ENCODE results near the gene KIF2A.

The KIF2A gene

DNA sequence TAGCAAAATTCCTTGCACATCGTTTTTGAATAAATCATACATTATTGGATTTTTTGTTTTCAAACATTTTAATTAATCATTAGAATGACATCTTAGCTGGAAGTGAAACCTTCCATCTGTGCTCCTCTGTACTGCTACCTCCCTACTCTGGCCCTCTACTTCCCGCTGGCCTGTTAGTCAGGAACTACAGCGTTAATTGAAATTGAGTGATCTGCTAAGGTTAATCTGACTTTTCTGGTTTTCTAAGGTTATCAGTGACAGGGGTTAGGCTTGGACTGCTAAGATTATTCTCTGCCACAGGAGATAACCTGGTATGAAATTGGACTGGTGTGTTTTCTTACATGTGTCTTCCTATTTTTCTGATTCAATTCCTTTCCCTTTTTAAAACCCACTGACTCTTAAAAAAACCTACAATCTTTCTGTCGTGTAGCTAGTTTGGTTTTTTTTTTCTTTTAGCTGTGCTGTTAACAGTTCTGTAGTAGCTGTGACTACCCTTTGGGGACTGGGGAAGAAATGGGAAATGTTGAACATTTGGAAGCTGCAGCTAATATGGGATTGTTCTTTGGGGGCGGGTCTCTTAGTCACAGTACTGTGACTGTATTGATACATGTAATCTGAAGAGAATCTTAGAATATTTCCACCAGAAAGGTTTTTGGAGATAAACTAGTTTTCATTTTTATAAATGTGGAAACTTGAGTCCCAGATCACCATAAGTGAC, 4.6 kb downstream of the KIF2A start:
- H3K4me3 ChIP-seq (ENCODE audit: extremely low read depth, insufficient read depth, low read length, poor library complexity, severe bottlenecking): no peak overlapping the region
- no peaks in the 10 kb centered on the region for H3K9me3 ChIP-seq (ENCODE audit: control insufficient read depth, low read length)
- H3K36me3 ChIP-seq (ENCODE audit: control insufficient read depth, insufficient read depth, low read length): peaks cover 11% of the 10 kb centered on the region
- H3K27ac ChIP-seq (ENCODE audit: low read depth, low read length, severe bottlenecking): no peak overlapping the region
- H3K4me1 ChIP-seq (ENCODE audit: control insufficient read depth, insufficient read depth, low read length, poor library complexity, severe bottlenecking): peaks cover 24% of the 10 kb centered on the region
- WGBS, 2 experiments (ENCODE audit: insufficient coverage in 2 of 2): 100% methylated on average over 2 of the region's 5 CpGs; no CpG with 5 or more reads in 1 of the 2 experiments

DNA sequence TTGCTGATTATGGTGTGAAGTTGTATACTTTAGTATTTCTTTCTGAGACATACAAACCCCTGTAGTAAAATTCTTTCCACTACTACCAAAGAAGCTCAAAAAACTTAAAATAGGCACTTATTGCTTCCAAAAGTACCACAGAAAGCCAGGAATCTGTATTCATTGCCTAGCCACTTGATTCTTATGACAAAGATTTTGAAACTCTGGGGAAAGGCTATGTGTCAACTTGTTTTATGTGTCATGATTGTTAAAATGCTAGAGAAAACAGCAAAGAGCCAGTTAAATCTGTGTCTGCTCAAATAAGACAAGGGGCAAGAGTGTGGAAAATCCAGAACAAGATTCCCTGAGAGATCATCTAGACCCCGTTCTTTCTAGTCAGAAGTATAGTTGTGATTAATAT, 6.0 kb downstream of the KIF2A start:
- H3K4me3 ChIP-seq (ENCODE audit: extremely low read depth, insufficient read depth, low read length, poor library complexity, severe bottlenecking): no peak overlapping the region
- peaks cover 11% of the 10 kb centered on the region for H3K36me3 ChIP-seq (ENCODE audit: control insufficient read depth, insufficient read depth, low read length)
- peaks cover 32% of the 10 kb centered on the region for H3K4me1 ChIP-seq (ENCODE audit: control insufficient read depth, insufficient read depth, low read length, poor library complexity, severe bottlenecking)
- no CpG with 5 or more reads among the region's 1 CpG for WGBS, 2 experiments (ENCODE audit: insufficient coverage in 2 of 2)
- H3K9me3 ChIP-seq (ENCODE audit: control insufficient read depth, low read length): no peaks in the 10 kb centered on the region
- peak overlapping the region; percentile 13 for H3K27ac ChIP-seq (ENCODE audit: low read depth, low read length, severe bottlenecking)

DNA sequence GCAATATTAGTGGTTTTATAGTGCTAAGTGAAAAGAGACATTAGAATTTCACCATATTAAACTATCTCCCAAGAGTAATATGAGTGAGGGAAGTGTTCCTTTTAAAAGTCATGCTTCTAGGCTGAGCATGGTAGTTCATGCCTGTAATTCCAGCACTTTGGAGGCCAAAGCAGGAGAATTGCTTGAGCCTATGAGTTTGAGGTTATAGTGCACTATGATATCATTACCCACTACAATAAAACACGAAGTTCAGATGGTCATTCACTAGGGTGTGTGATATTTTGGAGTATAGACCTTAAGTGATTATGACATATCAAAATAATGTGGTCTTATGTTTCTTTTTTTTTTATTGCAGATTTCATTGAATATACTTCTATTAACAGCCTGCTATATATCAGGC, 6.7 kb downstream of the KIF2A start:
- Histone ChIP-seq H3K4me3 (ENCODE audit: extremely low read depth, insufficient read depth, low read length, poor library complexity, severe bottlenecking) (no peak overlapping the region), H3K4me1 (ENCODE audit: control insufficient read depth, insufficient read depth, low read length, poor library complexity, severe bottlenecking) (peaks cover 30% of the 10 kb centered on the region), H3K36me3 (ENCODE audit: control insufficient read depth, insufficient read depth, low read length) (peaks cover 11% of the 10 kb centered on the region), H3K9me3 (ENCODE audit: control insufficient read depth, low read length) (no peaks in the 10 kb centered on the region), H3K27ac (ENCODE audit: low read depth, low read length, severe bottlenecking) (no peak overlapping the region)
- no CpG with 5 or more reads among the region's 1 CpG for WGBS, 2 experiments (ENCODE audit: insufficient coverage in 2 of 2)

GRCh38 chr5:62314213-62314830, 8.3 kb downstream of the KIF2A start:
- Histone ChIP-seq H3K4me3 (ENCODE audit: extremely low read depth, insufficient read depth, low read length, poor library complexity, severe bottlenecking) (no peak overlapping the region), H3K27ac (ENCODE audit: low read depth, low read length, severe bottlenecking) (no peak overlapping the region), H3K9me3 (ENCODE audit: control insufficient read depth, low read length) (no peaks in the 10 kb centered on the region), H3K4me1 (ENCODE audit: control insufficient read depth, insufficient read depth, low read length, poor library complexity, severe bottlenecking) (peaks cover 30% of the 10 kb centered on the region), H3K36me3 (ENCODE audit: control insufficient read depth, insufficient read depth, low read length) (peaks cover 3% of the 10 kb centered on the region)
- whole genome bisulfite sequencing, 2 experiments (ENCODE audit: insufficient coverage in 2 of 2): 100% methylated on average over 1 of the region's 2 CpGs; no CpG with 5 or more reads in 1 of the 2 experiments

- H3K36me3 ChIP-seq (ENCODE audit: control insufficient read depth, insufficient read depth, low read length): peaks cover 5% of the 10 kb centered on the region
- no peak overlapping the region for H3K27ac ChIP-seq (ENCODE audit: low read depth, low read length, severe bottlenecking)
- no peaks in the 10 kb centered on the region for H3K9me3 ChIP-seq (ENCODE audit: control insufficient read depth, low read length)
- WGBS, 2 experiments (ENCODE audit: insufficient coverage in 2 of 2): 58 to 100% methylated on average over 1 of the region's 2 CpGs
- peaks cover 26% of the 10 kb centered on the region for H3K4me1 ChIP-seq (ENCODE audit: control insufficient read depth, insufficient read depth, low read length, poor library complexity, severe bottlenecking)
- H3K4me3 ChIP-seq (ENCODE audit: extremely low read depth, insufficient read depth, low read length, poor library complexity, severe bottlenecking): no peak overlapping the region
These were observed 9.6 kb downstream of the KIF2A start for GRCh38 chr5:62315376-62316175.

- H3K27ac ChIP-seq (ENCODE audit: low read depth, low read length, severe bottlenecking): no peak overlapping the region
- H3K4me3 ChIP-seq (ENCODE audit: extremely low read depth, insufficient read depth, low read length, poor library complexity, severe bottlenecking): no peak overlapping the region
- H3K36me3 ChIP-seq (ENCODE audit: control insufficient read depth, insufficient read depth, low read length): peaks cover 5% of the 10 kb centered on the region
- H3K4me1 ChIP-seq (ENCODE audit: control insufficient read depth, insufficient read depth, low read length, poor library complexity, severe bottlenecking): peaks cover 22% of the 10 kb centered on the region
- no CpG with 5 or more reads among the region's 2 CpGs for WGBS, 2 experiments (ENCODE audit: insufficient coverage in 2 of 2)
- H3K9me3 ChIP-seq (ENCODE audit: control insufficient read depth, low read length): no peaks in the 10 kb centered on the region
These were observed 10.1 kb downstream of the KIF2A start for GRCh38 chr5:62316176-62316502.

- H3K4me3 ChIP-seq (ENCODE audit: extremely low read depth, insufficient read depth, low read length, poor library complexity, severe bottlenecking): no peak overlapping the region
- H3K36me3 ChIP-seq (ENCODE audit: control insufficient read depth, insufficient read depth, low read length): peaks cover 19% of the 10 kb centered on the region
- no peak overlapping the region for H3K27ac ChIP-seq (ENCODE audit: low read depth, low read length, severe bottlenecking)
- H3K9me3 ChIP-seq (ENCODE audit: control insufficient read depth, low read length): no peaks in the 10 kb centered on the region
- 100% methylated on average over 1 of the region's 3 CpGs; no CpG with 5 or more reads in 1 of the 2 experiments for WGBS, 2 experiments (ENCODE audit: insufficient coverage in 2 of 2)
- H3K4me1 ChIP-seq (ENCODE audit: control insufficient read depth, insufficient read depth, low read length, poor library complexity, severe bottlenecking): peaks cover 18% of the 10 kb centered on the region
These were observed 11.8 kb downstream of the KIF2A start for GRCh38 chr5:62317810-62318209.

DNA sequence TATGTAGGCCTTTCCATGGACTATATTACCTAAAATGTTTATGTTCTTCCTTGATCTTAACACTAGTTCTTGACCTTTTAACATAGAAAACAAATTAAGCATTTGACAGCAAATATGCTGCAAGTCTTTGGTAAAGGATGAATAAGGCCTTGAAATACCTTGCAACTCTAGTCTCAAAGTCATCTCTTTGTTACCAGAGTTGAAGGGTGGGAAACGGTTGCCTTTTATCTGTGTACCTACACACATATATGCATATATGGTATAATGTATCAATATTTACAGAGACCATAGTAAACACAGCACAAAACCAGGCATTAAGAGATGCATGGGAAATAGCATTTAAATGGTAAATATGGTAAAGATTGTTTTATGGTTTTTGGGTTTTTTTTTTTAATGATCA, 16.5 kb downstream of the KIF2A start:
- Histone ChIP-seq H3K27ac (ENCODE audit: low read depth, low read length, severe bottlenecking) (no peak overlapping the region), H3K36me3 (ENCODE audit: control insufficient read depth, insufficient read depth, low read length) (peaks cover 38% of the 10 kb centered on the region), H3K4me3 (ENCODE audit: extremely low read depth, insufficient read depth, low read length, poor library complexity, severe bottlenecking) (no peak overlapping the region), H3K9me3 (ENCODE audit: control insufficient read depth, low read length) (no peaks in the 10 kb centered on the region), H3K4me1 (ENCODE audit: control insufficient read depth, insufficient read depth, low read length, poor library complexity, severe bottlenecking) (peaks cover 17% of the 10 kb centered on the region)
- WGBS, 2 experiments (ENCODE audit: insufficient coverage in 2 of 2): no CpG with 5 or more reads among the region's 1 CpG

DNA sequence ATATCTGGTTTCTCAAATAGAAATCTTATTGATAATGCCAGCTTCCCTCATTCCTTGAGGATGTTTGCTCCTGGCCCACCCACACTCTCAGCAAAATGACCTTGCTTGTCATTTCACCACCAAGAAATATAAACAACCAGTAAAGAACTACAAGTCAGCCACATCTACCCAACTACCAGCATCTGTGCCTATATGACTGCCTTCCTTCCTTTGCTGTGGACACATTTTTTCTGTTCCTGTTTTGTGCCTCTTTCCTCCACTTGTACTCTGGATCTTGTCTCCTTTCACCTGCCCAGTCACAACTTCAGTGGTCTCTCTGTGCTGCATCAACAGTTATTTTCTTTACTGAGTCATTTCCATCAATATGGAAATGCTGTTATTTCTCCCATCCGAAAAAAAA, 20.3 kb downstream of the KIF2A start:
- 100% methylated on average over 1 of the region's 1 CpG; no CpG with 5 or more reads in 1 of the 2 experiments for WGBS, 2 experiments (ENCODE audit: insufficient coverage in 2 of 2)
- Histone ChIP-seq H3K4me1 (ENCODE audit: control insufficient read depth, insufficient read depth, low read length, poor library complexity, severe bottlenecking) (peaks cover 19% of the 10 kb centered on the region), H3K4me3 (ENCODE audit: extremely low read depth, insufficient read depth, low read length, poor library complexity, severe bottlenecking) (no peak overlapping the region), H3K36me3 (ENCODE audit: control insufficient read depth, insufficient read depth, low read length) (peaks cover 33% of the 10 kb centered on the region), H3K27ac (ENCODE audit: low read depth, low read length, severe bottlenecking) (no peak overlapping the region), H3K9me3 (ENCODE audit: control insufficient read depth, low read length) (no peaks in the 10 kb centered on the region)

DNA sequence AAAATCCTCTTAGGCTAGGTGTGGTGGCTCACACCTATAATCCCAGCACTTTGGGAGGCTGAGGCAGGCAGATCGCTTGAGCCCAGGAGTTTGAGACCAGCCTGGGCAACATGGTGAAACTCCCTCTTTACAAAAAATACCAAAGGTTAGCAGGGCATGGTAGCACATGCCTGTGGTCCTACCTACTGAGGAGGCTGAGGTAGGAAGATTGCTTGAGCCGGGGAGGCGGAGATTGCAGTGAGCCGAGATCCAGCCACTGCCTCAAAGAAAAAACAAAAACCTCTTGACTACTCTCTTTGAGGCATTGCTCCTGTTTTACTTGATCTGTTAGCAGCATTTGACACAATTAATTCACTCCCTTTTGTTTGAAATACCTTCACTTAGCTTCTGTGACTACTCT, 20.7 kb downstream of the KIF2A start:
- H3K4me3 ChIP-seq (ENCODE audit: extremely low read depth, insufficient read depth, low read length, poor library complexity, severe bottlenecking): no peak overlapping the region
- H3K27ac ChIP-seq (ENCODE audit: low read depth, low read length, severe bottlenecking): no peak overlapping the region
- peaks cover 29% of the 10 kb centered on the region for H3K36me3 ChIP-seq (ENCODE audit: control insufficient read depth, insufficient read depth, low read length)
- no peaks in the 10 kb centered on the region for H3K9me3 ChIP-seq (ENCODE audit: control insufficient read depth, low read length)
- H3K4me1 ChIP-seq (ENCODE audit: control insufficient read depth, insufficient read depth, low read length, poor library complexity, severe bottlenecking): peaks cover 19% of the 10 kb centered on the region
- 87 to 92% methylated on average over 2 to 3 of the region's 4 CpGs for WGBS, 2 experiments (ENCODE audit: insufficient coverage in 2 of 2)

Measured in mesodermal cell (in vitro differentiated cells).